Parathyroid adenoma (tissue), 2 donors: Measurements from ENCODE around the gene GSG1L.

Experiments
- H2AFZ ChIP-seq: fragments of 300-600 bp; sonication (generic); one replicate; pipeline ENCODE4 v1.7.0; 2017; ENCODE audit warnings: antibody characterized with exemption, mild to moderate bottlenecking
- H3K27ac ChIP-seq: fragments of 300-600 bp; sonication (generic); one replicate; pipeline ENCODE4 v1.7.0; 2017
- H3K27me3 ChIP-seq: fragments of 300-600 bp; sonication (generic); one replicate; pipeline ENCODE4 v1.7.0; 2017; ENCODE audit warnings: low read length; ENCODE audit not compliant: control insufficient read depth, insufficient read depth
- H3K36me3 ChIP-seq: fragments of 300-600 bp; sonication (generic); one replicate; pipeline ENCODE4 v1.7.0; 2017; ENCODE audit warnings: low read length; ENCODE audit not compliant: control insufficient read depth, insufficient read depth
- H3K4me1 ChIP-seq: fragments of 300-600 bp; sonication (generic); one replicate; pipeline ENCODE4 v1.7.0; 2017; ENCODE audit warnings: control low read depth
- H3K4me2 ChIP-seq: fragments of 300-600 bp; sonication (generic); one replicate; pipeline ENCODE4 v1.7.0; 2017; ENCODE audit warnings: low read length
- H3K4me3 ChIP-seq: fragments of 300-600 bp; sonication (generic); one replicate; pipeline ENCODE4 v1.7.0; 2017; ENCODE audit warnings: low read depth, low read length
- H3K79me2 ChIP-seq: fragments of 300-600 bp; sonication (generic); one replicate; pipeline ENCODE4 v1.7.0; 2017; ENCODE audit warnings: control low read depth
- H3K9ac ChIP-seq: fragments of 300-600 bp; sonication (generic); one replicate; pipeline ENCODE4 v1.7.0; 2017; ENCODE audit warnings: mild to moderate bottlenecking
- H3K9me3 ChIP-seq: fragments of 300-600 bp; sonication (generic); one replicate; pipeline ENCODE4 v1.7.0; 2017; ENCODE audit warnings: low read length; ENCODE audit not compliant: control insufficient read depth
- CTCF ChIP-seq: fragments of 300-600 bp; sonication (generic); IDR thresholded peaks from one replicate; pipeline ENCODE4 v1.7.0; 2017; ENCODE audit warnings: antibody characterized with exemption, mild to moderate bottlenecking
- donor health status: primary hyperparathyroidism.

Gene GSG1L

DNA sequence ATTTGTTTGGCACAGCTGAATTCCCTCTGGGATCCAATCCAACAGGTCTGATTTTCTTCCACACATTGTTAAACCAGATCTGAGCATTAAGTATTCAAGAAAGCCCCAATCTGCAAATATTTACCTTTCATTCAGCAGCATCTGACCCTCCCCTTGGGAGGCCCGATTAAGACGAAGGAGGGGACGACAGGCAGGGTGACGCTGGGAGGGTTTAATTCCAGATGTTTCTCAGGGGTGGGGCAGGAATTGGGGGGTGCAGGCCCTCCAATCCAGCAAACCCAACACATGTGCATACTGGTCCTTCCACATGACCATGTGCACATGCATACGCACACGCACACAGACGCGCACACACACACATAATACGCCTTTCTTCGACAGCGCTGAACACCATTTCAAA lies 240.5 kb downstream of the GSG1L start:
- no peak for TF ChIP-seq CTCF
- Histone ChIP-seq H3K27ac (no peak overlapping the region), H3K27me3 (no peaks in the 10 kb centered on the region), H2AFZ (no peak overlapping the region), H3K4me2 (no peak overlapping the region), H3K9ac (no peak overlapping the region), H3K4me1 (no peaks in the 10 kb centered on the region), H3K4me3 (no peak overlapping the region), H3K36me3 (no peaks in the 10 kb centered on the region), H3K79me2 (no peaks in the 10 kb centered on the region), H3K9me3 (no peaks in the 10 kb centered on the region)

DNA sequence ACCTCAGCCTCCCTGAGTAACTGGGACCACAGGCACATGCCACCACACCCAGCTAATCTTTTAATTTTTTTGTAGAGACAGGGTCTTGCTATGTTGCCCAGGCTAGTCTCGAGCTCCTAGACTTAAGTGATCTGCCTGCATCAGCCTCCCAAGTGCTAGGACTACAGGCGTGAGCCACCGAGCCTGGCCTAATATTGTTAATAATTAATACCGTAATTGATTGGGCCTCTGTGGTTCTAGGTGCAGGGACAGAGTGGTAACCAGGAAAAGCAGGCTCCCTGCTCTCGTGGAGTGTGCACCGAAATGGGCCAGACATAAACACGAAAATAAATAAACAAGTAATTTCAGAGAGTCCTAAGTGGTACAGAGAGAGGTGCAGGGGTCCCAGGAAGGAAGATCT lies 241.0 kb downstream of the GSG1L start:
- TF ChIP-seq CTCF: no peak
- no peaks in the 10 kb centered on the region for H3K4me1 ChIP-seq

DNA sequence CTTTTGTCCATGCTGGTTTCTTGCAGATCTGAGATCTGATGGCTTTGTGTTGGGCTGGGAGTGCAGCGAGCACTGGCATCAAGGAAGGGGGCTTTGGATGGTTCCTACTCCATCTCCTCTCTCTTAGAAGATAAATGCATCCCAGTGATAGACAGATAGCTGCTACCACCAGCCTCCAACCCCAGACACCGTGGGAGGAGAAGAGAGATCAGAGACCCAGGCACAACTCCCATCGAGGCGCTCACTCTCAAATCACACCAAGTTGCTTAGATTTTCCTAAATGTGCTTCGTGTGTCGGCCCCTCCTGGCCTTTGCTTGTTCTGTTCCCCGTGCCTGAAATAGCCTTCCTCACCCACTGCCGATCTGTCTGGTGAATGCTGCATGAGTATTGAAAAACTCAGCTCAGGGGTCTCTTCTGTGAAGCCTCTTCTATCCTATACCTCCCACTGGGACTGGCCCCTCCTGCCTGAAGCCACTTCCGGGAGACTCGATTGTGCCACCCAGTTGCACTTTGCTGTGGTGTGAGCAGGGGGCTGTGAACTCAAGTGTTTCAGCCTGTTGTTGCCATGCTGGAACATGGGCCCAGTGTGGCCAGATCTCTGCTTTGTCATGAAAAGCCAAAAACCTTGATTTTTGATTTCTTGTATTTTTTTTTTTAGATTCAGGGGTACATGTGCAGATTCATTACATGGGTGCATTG lies 242.7 kb downstream of the GSG1L start:
- Histone ChIP-seq H3K36me3 (no peaks in the 10 kb centered on the region), H3K4me1 (no peaks in the 10 kb centered on the region), H3K4me3 (no peak overlapping the region), H3K9ac (no peak overlapping the region), H3K27ac (no peak overlapping the region), H3K79me2 (no peaks in the 10 kb centered on the region), H3K9me3 (no peaks in the 10 kb centered on the region), H3K27me3 (no peaks in the 10 kb centered on the region), H2AFZ (no peak overlapping the region), H3K4me2 (no peak overlapping the region)
- no peak for TF ChIP-seq CTCF

More for the DNA sequence above, 241.0 kb downstream of the GSG1L start:
- Histone ChIP-seq H3K4me2 (no peak overlapping the region), H3K79me2 (no peaks in the 10 kb centered on the region), H3K4me3 (no peak overlapping the region), H3K9me3 (no peaks in the 10 kb centered on the region), H3K27ac (no peak overlapping the region), H3K9ac (no peak overlapping the region), H3K27me3 (no peaks in the 10 kb centered on the region), H2AFZ (no peak overlapping the region), H3K36me3 (no peaks in the 10 kb centered on the region)

GRCh38 chr16:27819881-27820610 lies 243.5 kb downstream of the GSG1L start:
- no peak for TF ChIP-seq CTCF
- Histone ChIP-seq H3K27ac (no peak overlapping the region), H3K36me3 (no peaks in the 10 kb centered on the region), H3K4me2 (no peak overlapping the region), H3K79me2 (no peaks in the 10 kb centered on the region), H3K27me3 (no peaks in the 10 kb centered on the region), H3K4me3 (no peak overlapping the region), H3K9me3 (no peaks in the 10 kb centered on the region), H3K9ac (no peak overlapping the region), H3K4me1 (no peaks in the 10 kb centered on the region), H2AFZ (no peak overlapping the region)
